Pancreas (tissue), 10 donors: ENCODE data around the gene LYZL1. TPM values are rescaled to one million over a fixed set of nuclear protein-coding genes. Genes with fewer than 3 reads are reported as not detected.
"Not testable (repeated sequence)": the region's sequence is repeated elsewhere in the genome, so short reads cannot be mapped to it uniquely, and the experiment has no call there.

Experiments used
- ATAC-seq, 4 donors: fragments of 200-7000 bp; cut with Tn5 transposase; one replicate each; pipeline versions ENCODE4 v1.8.0 to v1.9.1; 2020; ENCODE audit warnings: mild to moderate bottlenecking in 4 of 4, moderate library complexity in 4 of 4
- DNase-seq, 6 donors: peaks; one replicate each; pipeline ENCODE4 v3.0.0-alpha.2; 2020
- FAIRE-seq: peaks from 2 replicates; lab custom pipeline; 2012; peaks lifted over from hg19 to GRCh38; lab: Jason Lieb, UNC
- H3K27ac ChIP-seq, 4 donors: fragments of 200-600 bp; sonication (generic); 1 replicate in 3 of 4; 2 replicates in 1 of 4; pipeline versions ENCODE4 v1.5.0 to v1.8.0; 2020
- H3K27me3 ChIP-seq, 4 donors: fragments of 200-600 bp; one replicate each; pipeline ENCODE4 v1.8.0; 2021
- H3K36me3 ChIP-seq, 3 donors: fragments of 200-600 bp; sonication (generic) in 1 of 3; one replicate each; pipeline versions ENCODE4 v1.5.0 to v1.8.0; 2020 to 2021
- H3K4me1 ChIP-seq, 3 donors: fragments of 200-600 bp; one replicate each; pipeline ENCODE4 v1.8.0; 2021
- H3K4me3 ChIP-seq, 4 donors: fragments of 200-600 bp; sonication (generic) in 2 of 4; one replicate each; pipeline versions ENCODE4 v1.5.0 to v1.8.0; 2020 to 2021
- H3K9me3 ChIP-seq, 4 donors: fragments of 200-600 bp; one replicate each; pipeline ENCODE4 v1.8.0; 2021
- WGBS, 2 donors: extraction: QIAGEN DNeasy Blood & Tissue Kit; methylation state at CpG; one replicate each; pipeline ENCODE4 v1.1.7; 2013; 5-methylcytosine and 5-hydroxymethylcytosine counted together
- intact Hi-C, 3 donors: fragments of 100-400 bp; cut with DNase I; formaldehyde crosslinking; loops; one replicate each; pipeline versions ENCODE4 v1.11.1 to v1.14.2; 2022
- polyA plus RNA-seq, 2 donors: library from polyadenylated mRNA; stranded (reverse); fragments of 200-250 nt; gene quantifications; one replicate each; pipeline ENCODE4 v1.2.3, GENCODE V29; 2013
- total RNA-seq, 6 donors: library from RNA; stranded (reverse); fragmentation: NEBNext Ultra II Directional in 4 of 6; extraction: Animal tissue kit (Norgen Biotek cat#: 25700) in 4 of 6; gene quantifications; one replicate each; pipeline versions ENCODE4 v1.2.1 to v1.2.4, GENCODE V29; 2021 to 2023
- TF ChIP-seq, protein P1 (sequence below), 4 donors: fragments of 200-600 bp; sonication (generic) in 3 of 4; IDR thresholded peaks; one replicate each; pipeline versions ENCODE4 v1.5.0 to v1.8.0; 2021; ENCODE audit warnings: antibody characterized with exemption in 4 of 4
- donor health status: healthy with polysubstance abuse.
- donor health status: DM: no; HTN: no; CAD: no; lungs with moderate emphysema.
- donor health status: DM: no; HTN: no; CAD: no.
- donor health status: control.
- donor health status: control.
- donor health status: Bipolar disorder and iron deficiency.
- donor health status: DM: yes; HTN: yes; CAD: no.
- donor health status: DM: no; HTN: no; CAD: no.
- donor health status: DM: no; HTN: no; CAD: no.
- donor health status: DM: yes; HTN: yes; CAD: no.

LYZL1 gene
- total RNA-seq (not detected), polyA plus RNA-seq (not detected)

- intact Hi-C loops, FAIRE-seq, ATAC-seq: not testable (repeated sequence)
Observed at GRCh38 chr10:29288906-29289305, at the start of gene LYZL1. LYZL1 (plus strand) TSS chr10:29289070; CDS start chr10:29291868, 2,798 bp downstream.

DNA sequence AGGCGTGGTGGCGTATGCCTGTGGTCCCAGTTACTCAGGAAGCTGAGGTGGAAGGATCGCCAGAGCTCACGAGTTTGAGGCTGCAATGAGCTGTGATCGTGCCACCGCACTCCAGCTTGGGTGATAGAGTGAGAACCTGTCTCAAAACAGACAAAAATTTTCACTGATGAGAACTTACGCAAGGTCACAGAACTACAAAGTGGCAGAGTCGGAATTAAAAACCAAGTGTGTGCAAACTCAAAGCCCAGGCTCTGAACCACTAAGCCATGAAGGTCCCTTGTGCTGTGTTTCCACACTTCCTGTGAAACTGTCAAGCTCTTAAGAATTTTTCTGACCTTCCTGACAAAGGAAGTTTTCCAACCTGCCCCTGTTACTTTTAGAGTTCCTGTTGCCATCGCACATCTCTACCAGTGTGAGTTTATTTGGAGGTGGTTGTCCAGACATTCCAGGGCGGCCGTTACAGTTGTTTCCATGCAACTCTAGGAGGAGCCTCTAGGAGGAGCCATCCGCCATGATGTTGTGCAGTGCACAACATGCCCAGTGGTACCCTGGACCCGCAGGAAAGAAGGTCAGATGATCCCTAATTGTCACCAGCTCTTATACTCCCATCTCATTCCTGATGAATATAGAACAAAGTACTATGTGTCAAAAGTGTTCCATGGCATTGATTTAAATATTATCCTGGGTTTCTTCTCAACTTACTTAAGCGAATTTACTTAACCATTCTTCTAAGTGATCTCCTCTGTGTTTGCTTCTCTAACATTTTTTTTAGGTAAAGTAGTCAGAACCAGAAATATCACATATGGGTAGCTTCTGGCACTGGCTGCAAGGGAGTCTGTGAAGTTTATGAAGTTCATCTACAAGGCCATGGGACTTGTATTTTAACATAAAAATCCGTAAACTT is 49.0 kb upstream of the LYZL1 start:
- ATAC-seq (peak in 1 of 4 donors; percentile 48), DNase-seq (no peak), FAIRE-seq (no peak)
- TF ChIP-seq, protein P1, sequence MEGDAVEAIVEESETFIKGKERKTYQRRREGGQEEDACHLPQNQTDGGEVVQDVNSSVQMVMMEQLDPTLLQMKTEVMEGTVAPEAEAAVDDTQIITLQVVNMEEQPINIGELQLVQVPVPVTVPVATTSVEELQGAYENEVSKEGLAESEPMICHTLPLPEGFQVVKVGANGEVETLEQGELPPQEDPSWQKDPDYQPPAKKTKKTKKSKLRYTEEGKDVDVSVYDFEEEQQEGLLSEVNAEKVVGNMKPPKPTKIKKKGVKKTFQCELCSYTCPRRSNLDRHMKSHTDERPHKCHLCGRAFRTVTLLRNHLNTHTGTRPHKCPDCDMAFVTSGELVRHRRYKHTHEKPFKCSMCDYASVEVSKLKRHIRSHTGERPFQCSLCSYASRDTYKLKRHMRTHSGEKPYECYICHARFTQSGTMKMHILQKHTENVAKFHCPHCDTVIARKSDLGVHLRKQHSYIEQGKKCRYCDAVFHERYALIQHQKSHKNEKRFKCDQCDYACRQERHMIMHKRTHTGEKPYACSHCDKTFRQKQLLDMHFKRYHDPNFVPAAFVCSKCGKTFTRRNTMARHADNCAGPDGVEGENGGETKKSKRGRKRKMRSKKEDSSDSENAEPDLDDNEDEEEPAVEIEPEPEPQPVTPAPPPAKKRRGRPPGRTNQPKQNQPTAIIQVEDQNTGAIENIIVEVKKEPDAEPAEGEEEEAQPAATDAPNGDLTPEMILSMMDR (IDR thresholded peaks at IDR 0.05), result peak in 1 of 4 donors; percentile 10
- 75 to 83% methylated on average over 15 of the region's 15 CpGs for WGBS, 2 donors
- Histone ChIP-seq H3K27ac (no peak overlapping the region), H3K9me3 (no peaks in the 10 kb centered on the region), H3K27me3 (peaks cover 0 to 4% (median 0%) of the 10 kb centered on the region in 4 donors), H3K36me3 (no peaks in the 10 kb centered on the region), H3K4me3 (no peak overlapping the region), H3K4me1 (no peaks in the 10 kb centered on the region)
- intact Hi-C loops, result no loop called here

More at GRCh38 chr10:29288906-29289305, at the start of gene LYZL1:
- not testable (repeated sequence) for DNase-seq, H3K4me3 ChIP-seq, H3K27ac ChIP-seq, H3K27me3 ChIP-seq, H3K9me3 ChIP-seq, H3K36me3 ChIP-seq, H3K4me1 ChIP-seq
- 83 to 90% methylated on average over 6 of the region's 6 CpGs for WGBS, 2 donors

- Histone ChIP-seq H3K36me3 (no peaks in the 10 kb centered on the region), H3K4me1 (no peaks in the 10 kb centered on the region), H3K27me3 (peaks cover 0 to 4% (median 0%) of the 10 kb centered on the region in 4 donors), H3K9me3 (no peaks in the 10 kb centered on the region), H3K4me3 (no peak overlapping the region), H3K27ac (no peak overlapping the region)
- no peak for FAIRE-seq
- intact Hi-C loops, result no loop called here
- WGBS, 2 donors, result 67 to 74% methylated on average over 15 of the region's 15 CpGs
- TF ChIP-seq, protein P1 (IDR thresholded peaks at IDR 0.05), result no peak
- no peak for DNase-seq
- ATAC-seq, result no peak
Observed at GRCh38 chr10:29240986-29241660, 47.7 kb upstream of the LYZL1 start.

DNA sequence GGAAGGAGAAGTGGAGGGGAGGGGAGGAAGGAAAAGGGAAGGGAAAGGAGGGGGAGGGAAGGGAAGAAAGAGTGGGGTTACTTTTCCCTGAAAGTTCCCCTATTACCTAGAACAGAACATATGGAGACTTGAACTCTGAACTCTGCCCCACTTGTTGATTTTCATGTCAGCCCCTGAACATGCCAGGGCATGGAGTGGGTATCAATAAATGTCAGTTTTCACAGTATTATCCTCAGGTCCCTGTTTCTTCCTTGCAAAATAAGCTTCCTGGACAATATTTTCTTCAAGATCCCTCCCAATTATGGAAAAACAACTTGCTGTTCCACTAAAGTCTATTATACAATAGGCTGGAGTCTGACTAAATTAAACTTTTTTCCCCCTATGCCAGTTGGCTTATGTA is 46.9 kb upstream of the LYZL1 start:
- FAIRE-seq (no peak), ATAC-seq (no peak), DNase-seq (no peak)
- Histone ChIP-seq H3K27ac (no peak overlapping the region), H3K36me3 (no peaks in the 10 kb centered on the region), H3K9me3 (no peaks in the 10 kb centered on the region), H3K4me1 (no peaks in the 10 kb centered on the region), H3K4me3 (no peak overlapping the region), H3K27me3 (peaks cover 0 to 4% (median 0%) of the 10 kb centered on the region in 4 donors)
- TF ChIP-seq, protein P1 (IDR thresholded peaks at IDR 0.05), result no peak
- intact Hi-C loops, result no loop called here

DNA sequence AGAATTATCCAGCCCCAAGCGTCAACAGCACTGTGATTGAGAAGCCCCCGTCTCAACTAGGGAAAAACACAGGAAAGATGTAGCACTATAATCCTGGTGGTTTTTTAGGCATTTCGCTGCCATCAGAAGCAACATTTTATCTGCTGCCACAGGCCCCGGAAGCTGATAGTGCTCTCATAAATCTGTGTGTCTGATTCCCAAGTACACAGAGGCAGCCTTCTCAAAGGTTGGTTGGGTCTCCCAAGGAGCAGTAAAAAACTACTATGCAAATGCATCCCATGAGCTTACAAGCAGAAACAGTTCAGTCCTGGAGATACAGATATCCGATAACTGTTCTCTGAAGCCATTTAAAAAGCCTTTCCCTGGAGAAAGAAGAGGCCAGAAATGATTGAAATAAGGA is 45.8 kb upstream of the LYZL1 start:
- Histone ChIP-seq H3K9me3 (no peaks in the 10 kb centered on the region), H3K27me3 (peaks cover 0 to 4% (median 0%) of the 10 kb centered on the region in 4 donors), H3K4me1 (no peaks in the 10 kb centered on the region), H3K4me3 (no peak overlapping the region), H3K27ac (no peak overlapping the region), H3K36me3 (no peaks in the 10 kb centered on the region)
- no peak for FAIRE-seq
- intact Hi-C loops, result no loop called here
- ATAC-seq, result no peak
- no peak for DNase-seq
- TF ChIP-seq, protein P1 (IDR thresholded peaks at IDR 0.05), result no peak
- 56 to 66% methylated on average over 5 of the region's 5 CpGs for WGBS, 2 donors
